Right forelimb (tissue), 1 donor: Measurements from ENCODE around the gene RGP1.

Experiments used
- DNase-seq: peaks from one replicate; pipeline ENCODE4 v3.0.0-alpha.2; 2018

RGP1 gene

GRCh38 chr9:35774907-35775635 lies 26.0 kb downstream of the RGP1 start:
- DNase-seq: no peak

GRCh38 chr9:35776018-35776417 lies 26.9 kb downstream of the RGP1 start:
- DNase-seq: no peak

DNA sequence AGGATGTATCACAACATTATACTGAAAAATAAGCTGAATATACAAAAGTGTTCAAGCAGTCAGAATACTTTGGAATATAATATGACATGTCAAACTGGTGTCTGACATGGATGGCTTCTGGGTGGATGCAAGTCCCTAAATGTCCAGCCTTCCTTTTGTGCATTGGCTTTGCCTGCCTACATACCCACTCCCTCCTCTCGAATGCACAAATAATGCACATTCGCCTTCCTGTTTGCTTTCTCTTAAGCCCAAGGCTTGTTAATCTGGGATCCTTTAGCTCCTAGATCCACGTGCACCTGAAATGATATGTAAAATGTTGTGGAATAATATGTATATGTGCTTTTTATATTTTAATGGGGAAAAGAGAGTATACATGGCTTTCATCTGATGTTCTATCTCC lies 29.4 kb downstream of the RGP1 start:
- DNase-seq: no peak

DNA sequence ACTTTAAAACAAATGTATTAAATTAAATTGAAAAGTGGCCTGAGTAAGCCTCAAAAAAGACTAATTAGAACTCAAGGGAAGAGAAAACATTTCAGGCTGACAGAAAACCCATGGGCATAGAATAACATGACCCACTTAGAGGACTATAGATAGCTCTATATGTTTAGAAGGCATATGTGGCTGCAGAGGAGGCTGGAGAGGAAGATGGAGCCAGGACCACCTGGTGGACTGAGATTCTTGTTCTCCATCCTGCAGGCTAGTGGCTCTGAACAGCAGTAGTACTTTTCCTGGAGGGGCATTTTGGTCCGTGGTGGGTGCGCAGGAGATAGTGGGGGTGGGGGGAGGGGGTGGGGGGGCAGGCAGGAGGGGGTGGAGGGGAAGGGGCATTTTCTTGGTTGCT lies 32.0 kb downstream of the RGP1 start:
- no peak for DNase-seq

GRCh38 chr9:35783418-35783817 lies 34.3 kb downstream of the RGP1 start:
- DNase-seq: no peak

- DNase-seq: no peak
Measured at GRCh38 chr9:35789541-35789940, 40.5 kb downstream of the RGP1 start.

DNA sequence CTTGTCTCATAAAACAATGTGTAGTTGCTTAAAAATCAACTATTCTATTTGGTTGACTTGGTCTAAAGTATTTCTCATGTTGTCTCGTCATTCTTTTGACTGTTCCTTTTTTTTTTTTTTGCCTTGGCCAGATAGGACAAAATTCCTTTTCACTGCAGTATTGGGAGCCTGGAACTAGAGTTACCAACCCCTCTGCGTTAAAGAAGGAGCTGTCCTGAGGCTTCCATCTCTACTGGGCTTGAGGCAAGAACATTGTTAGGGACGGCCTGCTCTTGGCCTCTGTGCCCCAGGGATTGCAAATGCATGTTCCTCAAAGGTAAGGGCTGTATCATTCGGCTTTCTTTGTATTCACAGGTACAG lies 40.9 kb downstream of the RGP1 start:
- no peak for DNase-seq

DNA sequence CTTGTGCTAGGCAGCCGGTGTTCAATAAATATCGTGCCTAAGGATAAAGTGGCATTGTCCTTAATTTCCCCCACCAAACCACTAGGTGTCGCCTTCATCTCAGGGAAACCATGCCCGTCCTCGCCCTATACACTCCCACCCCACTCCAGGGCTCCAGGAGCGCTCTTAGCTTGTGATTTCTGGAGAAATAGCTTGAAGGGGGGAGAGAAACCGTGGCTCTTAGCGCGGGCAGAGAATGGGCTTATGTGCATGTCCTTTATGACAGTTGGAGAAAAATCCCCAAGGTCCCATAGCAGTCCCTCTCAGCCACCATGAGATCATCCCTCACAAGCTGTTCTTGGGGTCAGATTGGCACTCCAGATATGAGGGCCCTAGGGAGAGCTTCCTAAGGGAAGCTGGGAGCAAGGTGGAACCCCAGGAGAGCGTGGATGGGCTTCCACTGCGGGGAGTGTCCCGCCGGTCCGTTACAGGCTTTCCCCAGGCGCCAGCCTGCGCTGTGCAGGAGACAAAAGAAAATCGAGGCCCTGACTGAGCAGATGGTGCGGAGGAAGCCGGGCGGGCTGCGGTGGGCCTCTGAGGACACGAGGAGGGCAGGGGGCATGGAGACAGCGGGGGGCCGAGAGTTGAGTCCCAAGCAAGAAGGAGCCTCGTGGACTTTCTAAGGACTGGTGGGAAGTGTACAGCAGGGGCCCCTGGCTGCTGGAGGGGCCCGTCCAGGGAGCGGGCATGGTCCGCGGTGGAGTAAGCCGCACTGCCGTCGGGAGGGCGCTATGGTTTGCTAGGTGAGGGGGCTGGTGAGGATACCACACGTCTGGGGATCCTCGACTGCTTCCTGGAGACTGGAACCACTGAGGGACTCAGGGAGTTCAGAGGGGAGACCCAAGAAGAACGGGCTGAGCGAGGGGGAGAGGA lies 41.6 kb downstream of the RGP1 start:
- peak; percentile 83 for DNase-seq

- peak; percentile 75 for DNase-seq
Measured at GRCh38 chr9:35791297-35791921, 42.3 kb downstream of the RGP1 start, which contains the start of gene NPR2. Gene NPR2, plus strand, starts transcription at chr9:35791591. Its CDS starts 818 bp downstream, at chr9:35792409.

- DNase-seq: no peak
Measured at GRCh38 chr9:35792024-35792813, 43.1 kb downstream of the RGP1 start.

GRCh38 chr9:35792826-35793225 lies 43.7 kb downstream of the RGP1 start:
- DNase-seq: no peak

DNA sequence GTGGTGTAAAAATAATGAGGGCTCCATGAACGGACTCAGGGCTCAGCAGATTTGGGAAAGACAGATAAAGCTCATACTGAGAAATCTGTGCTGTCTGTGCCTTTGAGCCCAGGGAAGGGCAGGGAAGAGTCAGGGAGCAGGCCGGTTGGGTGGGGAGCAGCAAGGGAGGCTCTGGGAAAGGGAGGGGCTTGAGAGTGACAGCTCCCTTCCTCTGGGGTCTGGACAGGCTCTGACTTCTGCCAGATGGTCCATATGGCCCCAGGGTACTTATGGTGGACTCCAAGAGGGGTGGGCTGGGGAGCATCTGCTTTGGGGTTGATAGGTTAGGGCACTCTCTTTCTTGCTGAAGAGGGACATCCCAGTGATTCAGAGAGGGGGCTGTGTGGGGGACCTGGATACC lies 44.4 kb downstream of the RGP1 start:
- no peak for DNase-seq

DNA sequence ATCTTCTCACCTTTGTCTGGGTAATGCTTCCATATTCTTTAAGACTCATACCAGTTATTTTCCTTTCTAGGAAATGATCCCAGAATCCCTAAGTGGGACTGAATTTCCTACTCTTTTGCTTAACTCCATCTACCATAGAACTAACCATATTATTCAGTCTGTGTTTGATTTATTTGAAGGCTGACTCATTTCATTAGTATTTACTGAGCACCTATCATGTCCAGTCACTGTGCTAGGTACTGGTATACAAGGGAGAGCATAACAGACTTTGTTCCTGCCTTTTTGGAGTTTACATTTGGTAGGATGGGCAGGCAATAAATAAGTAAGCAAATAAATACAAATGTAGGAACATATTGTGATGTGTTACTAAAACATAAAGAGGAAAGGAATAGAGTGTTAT lies 46.6 kb downstream of the RGP1 start:
- no peak for DNase-seq

DNA sequence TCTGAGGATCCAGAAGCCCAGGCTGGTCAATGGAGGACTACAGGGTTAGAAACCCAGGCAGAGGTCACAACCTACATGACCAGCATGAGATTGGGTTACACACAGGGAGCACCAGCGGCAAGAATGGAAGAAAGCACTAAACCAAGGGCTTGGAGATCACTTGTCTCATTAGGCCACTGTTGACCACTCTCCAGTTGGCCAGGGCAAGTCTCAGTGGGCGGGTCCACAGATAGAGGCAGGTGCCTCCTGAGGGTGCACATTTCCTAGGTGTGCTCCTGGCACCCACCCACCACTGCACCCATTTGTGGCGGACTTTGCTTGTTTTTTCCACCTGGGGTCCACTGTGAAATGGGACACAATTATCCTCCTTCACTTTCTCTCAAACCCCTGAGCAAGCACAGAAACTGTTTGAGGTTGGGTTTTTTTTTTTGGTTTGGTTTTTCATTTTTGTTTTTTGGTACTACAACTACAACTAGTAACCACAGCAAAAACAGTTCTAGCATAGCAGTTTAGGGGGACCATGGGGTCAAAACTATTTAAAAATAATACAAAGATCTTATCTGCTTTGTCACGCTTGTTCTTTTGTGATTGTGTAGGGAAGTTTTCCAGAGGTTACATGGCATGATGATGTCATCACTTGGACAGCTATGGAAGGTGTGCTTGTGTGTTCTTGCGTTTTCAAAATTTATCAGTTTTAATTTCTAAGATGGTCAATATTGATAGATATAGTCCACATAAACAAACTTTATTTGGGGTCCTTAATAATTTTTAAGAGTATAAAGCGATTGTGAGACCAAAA lies 48.4 kb downstream of the RGP1 start:
- no peak for DNase-seq

DNA sequence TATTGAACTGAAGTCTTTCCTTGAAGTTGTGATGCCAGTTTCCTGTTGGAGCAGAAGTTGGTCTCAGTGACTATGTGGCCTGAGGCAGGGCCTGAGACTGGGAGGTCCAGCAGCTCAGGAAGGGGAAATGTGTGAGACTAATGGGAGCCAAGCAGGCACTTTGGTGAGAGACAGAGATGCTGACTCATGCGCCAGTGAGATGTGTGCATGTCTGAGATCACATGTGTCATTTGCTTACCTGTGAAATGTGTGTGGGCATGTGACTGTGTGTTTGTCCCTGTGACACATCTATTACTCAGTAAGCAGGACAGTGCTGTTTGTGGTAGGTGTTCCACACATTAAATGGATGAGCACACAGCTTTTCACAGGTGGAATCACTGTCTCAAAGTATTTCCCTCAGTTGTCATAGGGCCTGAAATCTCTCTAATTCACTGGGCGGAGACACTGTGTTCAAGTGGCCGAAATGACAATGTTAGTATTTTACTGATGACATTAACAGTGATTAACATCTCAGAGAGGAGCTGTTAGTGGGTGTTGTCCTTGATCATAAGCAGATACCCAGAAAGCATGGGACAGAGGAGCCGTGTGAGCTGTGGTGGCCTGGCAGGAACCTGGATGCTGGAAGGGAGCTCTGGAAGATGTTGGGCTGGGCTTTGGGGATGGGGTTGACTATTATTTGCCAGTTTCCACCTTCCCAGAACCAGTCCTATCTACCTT lies 49.7 kb downstream of the RGP1 start:
- no peak for DNase-seq

GRCh38 chr9:35800530-35800929 lies 51.4 kb downstream of the RGP1 start:
- DNase-seq: no peak

DNA sequence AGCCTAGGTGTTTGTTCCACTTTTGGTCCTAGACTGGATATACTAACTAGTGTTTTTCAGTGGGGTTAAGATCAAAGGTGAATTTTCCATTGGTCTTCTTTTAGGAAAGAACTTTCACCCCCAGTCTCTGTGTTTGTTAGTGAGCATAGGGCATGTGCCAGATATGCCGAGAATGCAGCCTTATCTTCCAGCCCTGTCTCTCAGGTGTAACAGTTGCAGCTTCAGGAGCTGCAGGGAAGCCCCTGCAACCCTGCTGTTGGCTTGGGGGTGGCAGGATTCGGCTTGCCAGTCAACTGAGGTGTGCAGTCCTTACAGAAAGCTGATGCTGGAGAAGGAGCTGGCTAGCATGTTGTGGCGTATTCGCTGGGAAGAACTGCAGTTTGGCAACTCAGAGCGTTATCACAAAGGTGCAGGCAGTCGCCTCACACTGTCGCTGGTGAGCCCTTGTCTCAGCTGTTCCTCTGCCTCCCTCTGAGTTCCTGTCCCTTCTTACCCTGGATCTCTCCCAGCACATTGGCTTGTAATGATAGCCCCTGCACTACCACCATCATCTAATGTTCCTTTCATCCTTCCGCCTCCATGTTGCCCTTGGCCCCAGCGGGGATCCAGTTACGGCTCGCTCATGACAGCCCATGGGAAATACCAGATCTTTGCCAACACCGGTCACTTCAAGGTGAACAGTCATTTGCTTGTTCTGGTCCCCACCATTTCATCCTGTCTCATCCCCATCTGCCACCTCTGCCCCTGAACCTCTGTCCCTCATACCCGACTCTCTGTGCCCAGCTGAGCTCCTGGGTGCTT lies 52.4 kb downstream of the RGP1 start:
- DNase-seq: no peak

- no peak for DNase-seq
Measured at GRCh38 chr9:35806101-35806500, 57.0 kb downstream of the RGP1 start.
